HG02678 (cell line): Measurements from ENCODE around the gene HDAC4.

Experiments
- ATAC-seq: cut with Tn5 transposase; IDR thresholded peaks from one replicate; pipeline ENCODE4 v1.9.1; 2021; ENCODE audit warnings: mild to moderate bottlenecking, moderate library complexity; ENCODE audit not compliant: unreplicated experiment

The HDAC4 gene

GRCh38 chr2:239429473-239430350 is 28.9 kb upstream of the HDAC4 start:
- no peak for ATAC-seq

DNA sequence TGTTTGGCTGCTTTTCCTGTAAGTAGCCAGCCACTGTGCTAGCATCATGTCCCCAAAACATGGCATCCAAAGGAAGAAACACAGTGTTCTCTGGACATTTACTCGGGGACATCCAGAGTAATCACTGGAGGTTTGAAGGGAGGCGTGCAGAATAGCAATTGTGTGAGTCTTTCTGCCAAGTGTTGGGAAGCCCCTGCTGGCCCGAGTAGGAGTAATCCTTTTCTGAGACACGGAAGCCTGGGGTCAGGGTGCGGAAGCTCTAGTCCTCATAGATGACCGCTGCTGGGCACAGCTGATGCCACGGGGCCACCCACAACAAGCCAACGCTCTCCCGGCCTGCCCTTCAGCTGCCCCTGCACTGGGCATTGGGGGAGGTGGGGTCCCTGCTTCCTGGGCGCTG is 24.8 kb upstream of the HDAC4 start:
- ATAC-seq = no peak

DNA sequence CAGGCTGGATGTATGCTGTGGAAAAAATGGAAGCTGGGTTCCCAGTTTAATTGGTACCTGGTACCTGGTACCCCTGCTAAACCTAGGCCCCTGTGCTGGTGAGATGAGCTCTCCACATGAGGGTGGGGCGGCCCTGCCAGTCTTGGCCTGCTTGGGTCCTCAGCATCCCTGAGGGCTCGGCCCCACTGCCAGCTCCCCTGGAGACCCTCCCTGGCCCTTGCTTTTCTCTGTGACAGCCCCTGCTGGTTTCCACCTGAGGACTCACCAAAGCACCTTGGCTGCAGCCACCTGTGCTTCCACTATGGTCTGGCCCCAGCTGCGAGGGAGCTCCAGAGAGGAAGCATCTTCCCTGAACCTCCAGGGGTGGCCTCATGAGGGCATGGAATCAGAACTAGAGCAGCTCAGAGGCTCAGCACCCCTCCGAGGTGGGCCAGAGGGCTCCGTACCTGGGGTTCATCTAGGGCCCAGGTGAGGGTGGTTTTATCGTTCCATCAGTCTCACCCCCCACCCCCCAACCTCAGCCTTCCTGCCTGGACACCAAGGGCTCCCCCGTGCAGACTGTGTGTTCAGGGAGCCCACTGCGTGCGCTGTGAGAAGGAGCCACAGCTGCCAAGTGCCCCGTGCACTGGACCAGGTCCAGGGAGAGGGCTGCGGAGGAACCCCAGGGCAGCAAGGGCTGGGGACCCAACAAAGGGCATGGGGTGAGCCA is 23.7 kb upstream of the HDAC4 start:
- ATAC-seq = no peak

- ATAC-seq = no peak
These were observed 22.7 kb upstream of the HDAC4 start for GRCh38 chr2:239423551-239423950.

- ATAC-seq = no peak
These were observed 21.0 kb upstream of the HDAC4 start for GRCh38 chr2:239421851-239422250.

- no peak for ATAC-seq
These were observed 19.3 kb upstream of the HDAC4 start for GRCh38 chr2:239420082-239420481.

GRCh38 chr2:239418918-239419317 is 18.1 kb upstream of the HDAC4 start:
- ATAC-seq = no peak

DNA sequence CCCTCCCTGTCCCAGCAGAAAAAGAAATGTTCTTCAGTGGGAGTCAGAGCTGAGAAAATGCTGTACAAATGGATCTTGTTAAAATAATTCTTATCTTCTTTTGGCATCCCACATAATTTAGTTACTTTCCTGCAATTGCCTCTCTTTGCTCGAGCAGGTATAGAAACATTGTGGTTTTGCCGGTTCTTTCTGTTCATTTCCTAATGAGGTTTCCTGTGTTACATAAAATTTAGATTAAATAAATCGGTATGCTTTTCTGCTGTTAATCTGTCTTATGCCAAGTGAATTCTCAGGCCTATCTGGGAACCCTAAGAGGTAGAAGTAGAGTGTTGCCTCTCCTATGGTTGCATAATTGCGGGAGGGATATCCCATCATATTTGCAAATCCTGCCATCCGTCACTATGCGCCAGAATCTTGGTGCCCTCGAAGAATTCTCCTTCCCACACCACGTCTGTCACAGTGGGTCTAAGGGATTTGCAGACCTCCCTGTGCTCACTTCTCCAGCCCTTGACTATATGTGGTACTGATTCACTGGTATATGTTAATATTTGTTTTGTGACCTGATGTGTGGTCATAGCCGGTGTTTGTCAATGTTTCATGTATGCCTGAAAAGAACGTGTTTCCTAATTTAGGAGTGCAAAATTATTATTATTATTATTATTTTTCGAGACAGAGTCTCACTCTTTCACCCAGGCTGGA is 12.2 kb upstream of the HDAC4 start:
- no peak for ATAC-seq

GRCh38 chr2:239411549-239412319 is 10.9 kb upstream of the HDAC4 start:
- no peak for ATAC-seq

DNA sequence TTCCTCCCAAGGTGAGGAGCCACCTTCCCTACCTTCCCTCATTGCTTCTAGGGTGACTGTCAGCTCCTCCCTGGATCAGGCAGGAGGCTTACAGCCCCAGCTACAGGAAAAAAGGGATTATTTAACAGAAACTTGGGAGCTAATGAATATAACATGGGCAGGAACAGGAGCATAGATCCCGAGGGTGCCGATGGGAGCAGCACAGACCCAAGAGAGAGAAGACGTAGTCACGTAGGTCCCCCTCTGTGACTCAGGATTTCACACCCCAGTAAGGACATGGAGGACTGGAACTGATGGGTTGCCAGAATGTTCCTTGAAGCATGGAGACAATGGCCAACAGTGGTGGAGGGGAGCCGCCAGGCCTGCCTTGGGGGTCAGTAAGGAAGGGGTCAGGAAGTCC is 10.3 kb upstream of the HDAC4 start:
- no peak for ATAC-seq

- no peak for ATAC-seq
These were observed 9.2 kb upstream of the HDAC4 start for GRCh38 chr2:239409976-239410375.

DNA sequence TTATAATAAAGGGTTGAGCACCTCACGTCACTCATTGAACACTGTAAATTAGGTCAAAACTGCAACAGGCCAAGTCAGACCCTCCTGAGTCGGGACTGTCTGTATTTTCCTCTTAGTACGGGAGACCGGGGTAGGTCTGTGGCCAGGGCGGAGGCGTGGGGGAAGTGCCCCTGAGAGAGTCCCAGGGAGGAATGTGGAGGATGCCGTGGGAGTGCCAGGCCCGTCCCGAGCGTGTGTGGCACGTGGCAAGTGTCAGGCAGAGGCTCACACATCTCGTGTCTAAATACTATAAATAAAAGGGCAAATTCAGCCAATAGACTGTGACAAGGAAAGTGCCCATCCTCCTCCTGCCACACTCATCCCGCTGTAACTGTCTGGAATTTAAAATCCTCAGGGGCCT is 6.3 kb upstream of the HDAC4 start:
- no peak for ATAC-seq

- no peak for ATAC-seq
These were observed 5.6 kb upstream of the HDAC4 start for GRCh38 chr2:239406316-239406995.

DNA sequence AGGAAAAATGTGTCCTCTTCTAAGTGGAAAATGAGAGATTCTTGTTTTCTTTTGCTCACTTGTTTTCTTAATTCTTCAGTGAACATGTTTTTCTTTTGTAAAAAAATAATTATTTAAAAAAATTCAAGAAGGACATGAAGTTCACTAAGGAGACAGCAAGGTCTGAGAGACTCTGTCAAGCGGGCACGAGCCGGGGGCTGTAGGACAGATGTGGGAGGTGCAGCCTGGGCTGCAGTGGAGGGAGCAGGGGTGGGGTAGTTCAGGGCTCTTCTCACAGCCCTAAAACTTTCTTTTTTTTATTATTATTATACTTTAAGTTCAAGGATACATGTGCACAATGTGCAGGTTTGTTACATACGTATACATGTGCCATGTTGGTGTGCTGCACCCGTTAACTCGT is 4.3 kb upstream of the HDAC4 start:
- ATAC-seq = no peak

DNA sequence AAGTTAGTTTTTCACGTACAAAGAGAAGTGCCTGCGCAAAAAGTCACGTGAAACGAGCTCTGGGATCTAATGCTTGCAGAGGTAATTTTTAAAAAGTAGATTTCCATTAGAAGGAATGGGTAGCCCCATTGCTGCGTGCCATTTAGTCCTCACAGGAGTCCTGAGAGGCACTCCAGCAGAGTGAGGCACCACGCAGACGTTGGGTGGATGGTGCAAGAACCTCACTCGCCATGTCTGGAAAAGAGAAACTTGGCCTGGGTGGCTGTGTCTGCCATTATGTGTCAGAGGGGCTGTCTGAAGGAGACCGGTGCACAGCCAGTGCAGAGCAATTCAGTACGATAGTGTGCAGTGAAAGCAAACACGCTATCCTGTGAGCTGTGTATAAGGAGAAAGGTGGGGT is 1.8 kb upstream of the HDAC4 start:
- no peak for ATAC-seq

GRCh38 chr2:239401881-239402233 is 1.0 kb upstream of the HDAC4 start:
- peak; percentile 3 for ATAC-seq

GRCh38 chr2:239401067-239401880 is 454 bp upstream of the HDAC4 start:
- peak; percentile 90 for ATAC-seq

DNA sequence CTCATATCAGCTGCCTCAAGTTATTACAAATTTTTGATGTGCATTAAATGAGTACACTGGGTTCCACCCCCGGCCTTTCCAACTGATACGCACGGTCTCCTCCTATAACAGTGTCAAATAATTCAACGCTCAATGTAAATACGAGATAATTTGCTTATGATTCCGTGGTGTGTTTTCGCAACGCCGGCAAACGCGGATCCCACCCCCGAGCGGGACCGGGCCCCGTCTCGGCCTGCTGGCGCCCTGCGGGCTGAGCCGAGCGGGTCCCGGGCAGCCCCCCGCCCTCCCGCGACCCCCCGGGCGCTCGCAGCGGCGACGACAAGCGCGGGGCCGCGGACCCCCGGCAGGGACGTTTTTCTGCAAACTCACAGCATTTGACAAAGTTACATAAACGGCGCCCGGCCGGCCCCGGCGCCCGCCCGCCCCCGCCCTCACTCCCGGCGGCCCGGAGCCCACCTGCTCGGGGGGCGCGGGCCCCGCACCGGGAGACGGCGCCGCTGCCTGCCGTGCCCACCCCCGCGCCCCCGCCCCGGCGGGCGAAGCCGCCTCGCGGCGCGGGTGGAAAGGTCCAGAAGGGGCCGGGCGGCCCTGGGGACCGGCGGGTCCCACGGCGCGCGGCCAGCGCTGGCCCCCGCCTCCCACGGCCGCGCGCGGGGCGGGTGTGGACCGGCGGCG is 762 bp downstream of the HDAC4 start:
- no peak for ATAC-seq

DNA sequence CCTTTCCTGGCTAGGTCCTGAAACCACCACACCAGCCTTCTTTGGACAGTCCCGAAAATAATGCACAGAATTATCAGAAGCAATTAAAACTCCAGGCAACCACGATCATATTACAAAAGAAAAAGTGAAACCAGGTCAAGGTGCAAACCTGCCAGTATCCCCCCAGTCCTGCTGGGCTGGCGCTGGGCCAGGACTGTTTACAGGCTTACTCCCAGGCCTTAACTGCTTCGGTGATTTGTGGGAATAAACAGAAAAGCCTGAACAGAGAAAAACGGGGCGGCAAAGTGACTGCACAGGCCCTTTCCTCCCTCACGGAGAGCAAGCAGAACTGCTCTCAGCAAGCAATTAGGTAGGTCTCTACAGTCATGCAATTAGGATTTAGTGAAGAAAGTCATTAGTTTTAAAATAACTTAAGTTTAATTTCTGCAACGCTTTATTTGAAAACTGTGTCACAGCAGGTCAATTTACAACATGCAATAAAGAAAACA is 1.3 kb downstream of the HDAC4 start:
- no peak for ATAC-seq
